ENCODE measurements around the gene NUP62. TPM values are rescaled to one million over a fixed set of nuclear protein-coding genes. Genes with fewer than 3 reads are reported as not detected.

The NUP62 gene
- polyA plus RNA-seq, 1 donor (not counting 4 experiments of a cell fraction or from before 2014, with no cell fraction given) = 12.9 TPM

DNA sequence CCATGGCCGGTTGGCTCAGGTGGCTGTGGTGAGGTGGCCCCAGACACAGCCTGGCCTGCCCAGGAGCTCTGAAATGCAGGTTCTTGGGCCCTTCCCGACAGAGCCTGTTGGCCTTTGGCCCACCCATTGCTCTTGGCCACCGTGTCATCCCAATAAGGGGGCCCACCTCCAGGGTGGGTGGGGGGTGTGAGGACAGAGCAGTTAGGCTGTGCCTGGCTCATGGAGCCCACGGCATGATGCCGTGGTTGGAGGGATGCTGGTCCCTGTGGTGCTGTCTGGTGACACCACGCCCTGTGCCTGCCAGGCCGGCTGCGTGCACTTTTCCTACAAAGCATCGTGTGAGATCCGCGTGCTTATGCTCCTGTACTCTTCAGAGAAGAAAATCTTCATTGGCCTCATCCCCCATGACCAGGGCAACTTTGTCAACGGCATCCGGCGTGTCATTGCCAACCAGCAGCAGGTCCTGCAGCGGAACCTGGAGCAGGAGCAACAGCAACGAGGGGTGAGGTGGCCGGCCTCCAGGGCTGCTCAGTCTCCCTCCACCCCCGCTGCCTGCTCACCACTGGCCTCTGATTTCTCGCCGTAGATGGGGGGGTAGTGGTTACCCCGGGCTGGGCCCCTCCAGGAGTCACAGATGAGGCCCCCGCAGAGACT lies 69.5 kb downstream of the NUP62 start:
- DNase-seq (ENCODE audit: low read depth, low spot score) (no peak), FAIRE-seq (no peak)
- Histone ChIP-seq H3K79me2 (ENCODE audit: control insufficient read depth, insufficient read depth, low read length) (peaks cover 16% of the 10 kb centered on the region), H3K36me3 (ENCODE audit: control insufficient read depth in 2 of 2, extremely low read depth in 1 of 2, insufficient read depth in 2 of 2, low read length in 2 of 2) (peaks cover 33 to 48% of the 10 kb centered on the region in 2 experiments), H3K4me1 (ENCODE audit: control insufficient read depth, extremely low read depth, insufficient read depth, low read length) (peaks cover 4% of the 10 kb centered on the region), H3K9me3 (ENCODE audit: control insufficient read depth, low read depth, low read length) (no peaks in the 10 kb centered on the region), H3K4me3 (ENCODE audit: control insufficient read depth in 2 of 3, extremely low read depth in 1 of 3, insufficient read depth in 2 of 3, low read depth in 1 of 3, low read length in 3 of 3) (no peak overlapping the region), H3K9me1 (ENCODE audit: control insufficient read depth, extremely low read depth, insufficient read depth, low read length) (no peaks in the 10 kb centered on the region), H2AFZ (ENCODE audit: control insufficient read depth, low read length) (no peak overlapping the region), H3K27ac (ENCODE audit: control insufficient read depth, insufficient read depth, low read length) (no peak overlapping the region), H4K20me1 (ENCODE audit: control insufficient read depth, extremely low read depth, insufficient read depth, low read length) (peaks cover 8% of the 10 kb centered on the region), H3K9ac (ENCODE audit: control insufficient read depth, extremely low read depth, insufficient read depth, low read length) (no peak overlapping the region), H3K27me3 (ENCODE audit: control insufficient read depth, extremely low read depth, insufficient read depth, low read length) (no peaks in the 10 kb centered on the region), H3K4me2 (ENCODE audit: control insufficient read depth, extremely low read depth, insufficient read depth, low read depth, low read length) (no peak overlapping the region)
- TF ChIP-seq, protein P1, sequence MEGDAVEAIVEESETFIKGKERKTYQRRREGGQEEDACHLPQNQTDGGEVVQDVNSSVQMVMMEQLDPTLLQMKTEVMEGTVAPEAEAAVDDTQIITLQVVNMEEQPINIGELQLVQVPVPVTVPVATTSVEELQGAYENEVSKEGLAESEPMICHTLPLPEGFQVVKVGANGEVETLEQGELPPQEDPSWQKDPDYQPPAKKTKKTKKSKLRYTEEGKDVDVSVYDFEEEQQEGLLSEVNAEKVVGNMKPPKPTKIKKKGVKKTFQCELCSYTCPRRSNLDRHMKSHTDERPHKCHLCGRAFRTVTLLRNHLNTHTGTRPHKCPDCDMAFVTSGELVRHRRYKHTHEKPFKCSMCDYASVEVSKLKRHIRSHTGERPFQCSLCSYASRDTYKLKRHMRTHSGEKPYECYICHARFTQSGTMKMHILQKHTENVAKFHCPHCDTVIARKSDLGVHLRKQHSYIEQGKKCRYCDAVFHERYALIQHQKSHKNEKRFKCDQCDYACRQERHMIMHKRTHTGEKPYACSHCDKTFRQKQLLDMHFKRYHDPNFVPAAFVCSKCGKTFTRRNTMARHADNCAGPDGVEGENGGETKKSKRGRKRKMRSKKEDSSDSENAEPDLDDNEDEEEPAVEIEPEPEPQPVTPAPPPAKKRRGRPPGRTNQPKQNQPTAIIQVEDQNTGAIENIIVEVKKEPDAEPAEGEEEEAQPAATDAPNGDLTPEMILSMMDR (optimal IDR thresholded peaks at IDR 0.05 in 1 of 3, IDR thresholded peaks at IDR 0.05 in 1 of 3, conservative IDR thresholded peaks at IDR 0.05 in 1 of 3; ENCODE audit: extremely low read depth in 1 of 3, insufficient read depth in 2 of 3, low read length in 3 of 3) = no peak
- no peak for TF ChIP-seq EZH2 (IDR thresholded peaks at IDR 0.05; ENCODE audit: low read length)
- dilution Hi-C loops (cut with MboI; ENCODE audit: extremely low pct_ligation_motif_present, low sequenced_read_pairs) = no loop called here

DNA sequence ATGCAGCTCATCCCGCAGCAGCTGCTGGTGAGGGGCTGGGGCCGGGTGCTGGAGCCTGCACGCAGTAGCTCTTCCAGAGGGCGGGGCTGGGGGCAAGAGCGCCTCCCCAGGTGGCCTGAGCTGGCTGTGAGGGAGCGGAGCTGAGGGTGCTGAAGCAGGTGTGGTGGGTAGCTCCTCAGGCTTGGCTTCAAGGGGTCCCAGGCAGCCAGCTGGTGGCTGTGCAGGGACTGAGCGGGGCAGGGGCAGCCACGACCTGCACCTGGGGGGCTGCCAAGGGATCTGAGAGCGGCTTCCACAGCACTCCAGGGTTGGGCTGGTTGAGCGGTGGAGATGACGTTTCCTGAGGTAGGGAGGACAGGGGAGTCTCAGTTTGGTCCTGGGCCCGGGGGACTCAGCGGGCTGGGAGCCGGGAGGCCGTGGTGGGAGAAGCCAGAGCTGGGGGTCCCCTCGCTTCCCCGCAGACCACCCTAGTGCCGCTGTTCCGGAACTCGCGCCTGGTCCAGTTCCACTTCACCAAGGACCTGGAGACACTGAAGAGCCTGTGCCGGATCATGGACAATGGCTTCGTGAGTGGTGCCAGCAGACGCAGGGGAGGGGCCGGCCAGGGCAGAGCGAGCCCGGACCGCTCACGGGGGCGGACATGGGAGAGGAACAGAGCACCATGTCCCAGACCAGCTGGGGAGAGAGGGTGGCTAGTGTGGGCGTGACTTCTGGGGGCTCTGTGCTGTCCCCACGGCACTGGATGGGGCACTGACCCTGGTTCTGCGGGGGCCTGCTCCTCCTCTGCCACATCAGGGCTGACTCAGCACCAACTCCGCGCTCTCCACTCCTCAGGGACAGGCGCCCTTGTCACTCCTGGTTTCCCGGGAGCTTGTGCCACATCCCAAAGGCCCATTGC lies 71.0 kb downstream of the NUP62 start:
- Histone ChIP-seq H3K4me3 (ENCODE audit: control insufficient read depth in 2 of 3, extremely low read depth in 1 of 3, insufficient read depth in 2 of 3, low read depth in 1 of 3, low read length in 3 of 3) (no peak overlapping the region), H3K27ac (ENCODE audit: control insufficient read depth, insufficient read depth, low read length) (no peak overlapping the region), H3K9me3 (ENCODE audit: control insufficient read depth, low read depth, low read length) (no peaks in the 10 kb centered on the region), H3K36me3 (ENCODE audit: control insufficient read depth in 2 of 2, extremely low read depth in 1 of 2, insufficient read depth in 2 of 2, low read length in 2 of 2) (peaks cover 24 to 37% of the 10 kb centered on the region in 2 experiments), H3K27me3 (ENCODE audit: control insufficient read depth, extremely low read depth, insufficient read depth, low read length) (no peaks in the 10 kb centered on the region), H2AFZ (ENCODE audit: control insufficient read depth, low read length) (no peak overlapping the region), H3K9me1 (ENCODE audit: control insufficient read depth, extremely low read depth, insufficient read depth, low read length) (no peaks in the 10 kb centered on the region), H3K4me2 (ENCODE audit: control insufficient read depth, extremely low read depth, insufficient read depth, low read depth, low read length) (no peak overlapping the region), H3K4me1 (ENCODE audit: control insufficient read depth, extremely low read depth, insufficient read depth, low read length) (peaks cover 4% of the 10 kb centered on the region), H3K9ac (ENCODE audit: control insufficient read depth, extremely low read depth, insufficient read depth, low read length) (no peak overlapping the region), H4K20me1 (ENCODE audit: control insufficient read depth, extremely low read depth, insufficient read depth, low read length) (peaks cover 3% of the 10 kb centered on the region), H3K79me2 (ENCODE audit: control insufficient read depth, insufficient read depth, low read length) (peaks cover 15% of the 10 kb centered on the region)
- dilution Hi-C loops (cut with MboI; ENCODE audit: extremely low pct_ligation_motif_present, low sequenced_read_pairs) = no loop called here
- DNase-seq (ENCODE audit: low read depth, low spot score) = no peak
- TF ChIP-seq, protein P1 (optimal IDR thresholded peaks at IDR 0.05 in 1 of 3, IDR thresholded peaks at IDR 0.05 in 1 of 3, conservative IDR thresholded peaks at IDR 0.05 in 1 of 3; ENCODE audit: extremely low read depth in 1 of 3, insufficient read depth in 2 of 3, low read length in 3 of 3) = no peak
- TF ChIP-seq EZH2 (IDR thresholded peaks at IDR 0.05; ENCODE audit: low read length) = no peak
- no peak for FAIRE-seq

All from keratinocyte (primary cell).